Tibial nerve (tissue), 4 donors: ENCODE results near the gene CFHR5.
"Not testable (repeated sequence)": the region's sequence is repeated elsewhere in the genome, so short reads cannot be mapped to it uniquely, and the experiment has no call there.

Experiments used
- CTCF ChIP-seq, 5 experiments: fragments of 200-600 bp in 3 of 5; fragments of 450-650 bp in 2 of 5; sonication (generic) in 3 of 5; IDR thresholded peaks; one replicate each; pipeline ENCODE4 v1.5.1; 2016 to 2019; ENCODE audit warnings: antibody characterized with exemption in 5 of 5, mild to moderate bottlenecking in 3 of 5, moderate library complexity in 2 of 5
- EP300 ChIP-seq, 2 donors: sonication (generic); formaldehyde crosslinking; IDR thresholded peaks; one replicate each; pipeline ENCODE4 v1.6.1; 2017; ENCODE audit warnings: antibody characterized with exemption in 2 of 2, mild to moderate bottlenecking in 1 of 2
- POLR2A ChIP-seq, 2 donors: fragments of 450-650 bp; IDR thresholded peaks; one replicate each; pipeline ENCODE4 v1.6.1; 2017; ENCODE audit warnings: antibody characterized with exemption in 2 of 2, mild to moderate bottlenecking in 2 of 2, moderate library complexity in 2 of 2

DNA sequence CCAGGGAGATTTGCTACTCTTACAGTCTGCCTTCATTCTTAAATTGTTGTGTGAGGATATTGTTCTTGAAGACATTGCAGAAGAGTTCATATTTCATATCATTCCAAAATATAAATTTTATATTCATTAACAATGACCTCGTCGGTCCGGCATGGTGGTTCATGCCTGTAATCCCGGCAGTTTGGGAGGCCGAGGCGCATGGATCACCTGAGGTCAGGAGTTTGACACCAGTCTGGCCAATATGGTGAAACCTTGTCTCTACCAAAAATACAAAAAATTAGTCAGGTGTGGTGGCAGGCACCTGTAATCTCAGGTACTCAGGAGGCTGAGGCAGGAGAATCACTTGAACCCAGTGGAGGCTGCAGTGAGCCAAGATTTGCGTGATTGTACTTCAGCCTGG is 4.9 kb downstream of the CFHR5 start:
- not testable (repeated sequence) for TF ChIP-seq CTCF, POLR2A, EP300 (IDR thresholded peaks at IDR 0.05)
